Activated CD4-positive, alpha-beta T cell treated with anti-CD3 and anti-CD28 coated beads, Interleukin-2, amount 50 U/mL, for 16 hours (primary cell): Measurements from ENCODE around the gene BEGAIN.

ENCODE experiments used
- DNase-seq: peaks from one replicate; pipeline ENCODE4 v3.0.0-alpha.2; 2020

BEGAIN gene

DNA sequence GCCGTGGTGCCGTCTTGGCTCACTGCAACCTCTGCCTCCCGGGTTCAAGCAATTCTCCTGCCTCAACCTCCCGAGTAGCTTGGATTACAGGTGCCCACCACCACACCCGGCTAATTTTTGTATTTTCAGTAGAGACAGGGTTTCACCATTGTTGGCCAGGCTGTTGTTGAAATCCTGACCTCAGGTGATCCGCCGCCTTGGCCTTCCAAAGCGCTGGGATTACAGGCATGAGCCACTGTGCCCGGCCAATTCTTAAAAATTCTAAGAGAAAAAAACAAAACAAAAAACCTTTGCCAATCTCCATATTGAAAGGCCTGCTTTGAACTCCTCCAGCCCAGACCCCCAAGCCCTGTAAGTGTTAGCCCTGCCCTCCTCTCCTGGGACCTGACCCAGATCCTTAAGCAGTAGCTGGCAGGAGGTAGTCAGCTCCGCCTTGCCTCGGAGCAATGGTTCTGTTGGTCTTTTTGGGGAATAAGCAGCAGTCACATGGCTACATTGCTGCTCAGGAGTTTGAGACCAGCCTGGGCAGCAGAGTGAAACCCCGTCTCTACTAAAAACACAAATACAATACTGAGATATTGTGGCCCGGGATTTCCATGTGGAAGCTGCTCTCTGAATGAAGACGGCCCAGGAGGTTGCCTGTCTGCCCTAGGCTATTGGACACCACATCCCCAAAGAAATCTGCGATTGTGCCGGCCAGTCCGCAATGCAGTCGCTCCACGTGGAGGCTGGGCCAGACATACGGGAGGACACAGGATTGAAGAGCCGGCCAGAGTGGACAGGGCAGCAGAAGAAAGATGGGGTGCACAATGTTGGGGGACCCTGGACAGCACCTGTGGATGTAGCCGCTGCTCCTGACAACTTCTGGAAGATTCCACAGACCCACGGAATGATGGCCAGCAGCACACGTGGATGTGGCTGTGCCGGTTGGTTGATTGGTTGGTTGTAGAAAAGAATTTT is 28.8 kb upstream of the BEGAIN start:
- DNase-seq = no peak

DNA sequence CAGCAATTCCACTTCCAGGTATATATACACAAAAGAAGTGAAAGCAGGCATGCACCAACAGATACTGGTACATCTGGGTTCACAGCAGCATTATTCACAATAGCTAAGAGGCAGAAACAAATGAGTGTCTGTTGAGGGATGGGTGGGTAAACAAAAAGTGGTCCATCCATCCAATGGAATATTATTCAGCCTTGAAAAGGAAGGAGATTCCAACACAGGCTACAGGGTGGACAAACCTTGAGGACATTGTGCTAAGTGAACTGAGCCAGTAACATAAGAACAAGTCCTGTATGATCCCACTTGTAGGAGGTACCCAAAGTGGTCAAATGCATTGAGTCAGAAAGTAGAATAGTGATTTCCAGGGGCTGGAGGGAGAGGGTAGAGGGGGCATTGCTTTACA is 27.6 kb upstream of the BEGAIN start:
- DNase-seq = no peak

DNA sequence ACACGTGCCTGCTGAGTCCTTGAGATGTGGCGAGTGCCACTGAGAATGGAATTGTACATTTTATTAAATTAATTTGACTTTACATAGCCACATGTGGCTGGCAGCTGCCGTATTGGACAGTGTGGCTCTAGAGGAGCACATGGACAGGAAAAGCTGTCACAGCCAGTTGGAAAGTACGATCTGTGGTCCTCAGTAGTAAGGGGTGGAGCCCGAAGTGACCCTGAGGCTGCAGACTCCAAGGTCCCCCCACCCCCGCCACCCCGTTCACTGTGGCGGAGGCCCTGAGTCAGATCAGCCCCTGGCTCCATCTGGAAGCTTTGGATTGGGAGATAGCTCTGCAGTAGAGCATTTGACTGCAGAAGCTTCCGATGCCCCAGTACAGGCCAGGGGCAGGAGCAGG is 25.8 kb upstream of the BEGAIN start:
- no peak for DNase-seq

DNA sequence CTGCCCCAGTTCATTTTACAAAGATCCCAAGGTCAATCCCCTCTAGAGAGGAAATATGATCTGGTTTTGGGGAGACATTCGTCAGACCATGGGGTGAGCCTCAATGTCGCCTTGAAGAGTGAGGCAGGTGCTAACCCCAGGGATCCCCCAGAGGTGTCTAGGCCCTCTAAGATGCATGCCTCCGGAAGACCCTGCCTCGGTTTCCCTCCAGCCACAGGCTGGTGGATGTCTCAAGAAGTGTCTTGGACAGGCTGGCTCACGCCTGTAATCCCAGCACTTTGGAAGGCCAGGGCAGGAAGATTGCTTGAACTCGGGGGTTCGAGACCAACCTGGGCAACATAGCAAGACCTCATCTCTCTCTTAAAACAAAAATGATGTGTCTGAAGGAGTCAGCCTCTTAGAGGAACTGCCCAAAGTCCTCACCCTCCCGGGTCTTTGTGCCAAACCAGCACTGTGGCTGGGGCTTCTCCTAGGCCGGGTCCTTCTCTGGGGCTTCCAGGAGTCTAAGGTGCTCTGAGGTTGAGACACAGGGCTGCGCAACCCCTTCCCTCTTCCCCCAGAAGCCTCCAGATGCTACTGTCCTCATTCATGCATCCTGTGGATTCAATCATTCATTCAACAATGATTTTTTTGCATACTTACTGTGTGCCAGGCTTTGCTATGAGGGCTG is 24.7 kb upstream of the BEGAIN start:
- DNase-seq = no peak

DNA sequence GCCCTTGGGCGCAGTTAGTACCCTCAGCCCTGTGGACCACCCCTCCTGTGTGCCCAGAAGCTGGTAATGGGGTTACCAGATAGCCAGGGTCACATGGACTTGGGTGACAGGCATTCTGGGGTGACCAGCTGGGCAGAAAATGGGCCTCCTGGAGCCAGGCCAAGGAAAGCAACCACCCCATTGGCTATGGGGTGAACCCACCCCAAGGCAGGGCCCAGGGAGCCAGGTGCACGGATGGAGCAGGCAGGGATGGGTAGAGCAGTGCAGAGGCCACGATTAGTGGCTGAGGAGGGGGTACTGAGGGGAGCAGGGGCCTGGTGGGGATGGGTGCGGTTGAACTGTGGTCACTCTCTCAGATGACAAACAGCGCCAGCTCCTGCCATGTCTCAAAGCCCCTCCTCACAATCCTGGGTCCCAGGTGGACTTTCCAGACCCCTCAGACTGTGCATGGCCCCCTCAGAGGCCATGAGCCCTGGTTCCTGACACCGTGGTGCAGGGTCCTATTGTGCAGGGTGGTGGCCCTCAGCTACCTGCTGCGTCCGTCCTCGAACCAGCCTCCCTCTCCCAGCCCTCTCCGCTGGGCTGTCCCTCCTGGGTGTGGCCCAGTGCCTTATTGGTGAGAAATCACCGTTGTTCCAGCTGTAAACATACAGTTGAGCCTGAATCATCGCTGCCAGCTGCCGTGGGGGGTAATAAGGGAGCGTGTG is 23.4 kb upstream of the BEGAIN start:
- no peak for DNase-seq

DNA sequence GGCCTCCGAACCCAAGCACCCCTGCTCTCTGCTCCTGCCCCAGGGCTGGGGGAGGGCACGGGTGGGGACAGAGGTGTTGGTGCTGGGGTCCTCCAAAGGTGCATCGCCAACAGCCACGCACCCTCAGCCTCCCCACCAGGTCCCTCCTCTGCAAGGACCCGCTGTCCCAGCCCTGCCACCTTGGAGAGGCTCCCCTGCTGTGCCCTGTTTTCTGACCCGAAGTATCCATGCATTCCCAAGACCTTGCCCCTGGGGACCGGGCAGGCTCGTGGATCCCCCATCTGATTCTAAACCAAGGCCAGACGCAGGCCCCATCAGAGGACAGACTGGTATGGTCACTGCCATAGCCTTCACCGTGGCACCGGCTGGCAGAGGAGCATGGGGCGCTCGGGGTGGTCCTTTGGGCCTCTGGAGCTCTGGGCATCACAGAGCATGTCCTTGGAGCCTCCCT is 22.7 kb upstream of the BEGAIN start:
- DNase-seq = no peak

DNA sequence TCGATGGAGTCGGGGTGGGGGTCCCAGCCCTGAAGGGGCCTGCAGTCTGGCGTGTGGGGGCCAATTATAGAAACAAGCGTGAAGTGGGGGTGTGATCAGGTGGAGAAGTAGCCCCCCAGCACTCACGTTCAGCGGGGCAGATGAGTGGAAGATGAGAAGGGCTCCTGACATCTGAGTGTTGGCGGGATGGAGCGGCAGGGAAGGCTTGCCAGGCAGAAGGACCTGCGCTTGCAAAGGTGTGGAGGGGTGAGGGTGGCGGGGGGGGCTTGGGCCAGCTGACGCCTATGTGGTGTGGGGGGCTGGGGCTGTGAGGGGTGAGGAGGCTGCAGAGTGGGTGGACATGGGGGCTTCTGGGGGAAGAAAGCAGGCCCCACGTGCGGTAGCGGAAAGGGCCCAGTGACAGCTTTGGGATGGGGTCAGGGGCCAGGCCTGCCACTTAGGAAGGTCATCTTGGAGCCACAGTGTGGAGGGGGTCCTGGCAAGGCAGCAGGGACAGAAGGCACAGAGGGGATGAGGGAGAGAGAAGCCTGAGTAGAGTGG is 22.2 kb upstream of the BEGAIN start:
- DNase-seq = no peak

DNA sequence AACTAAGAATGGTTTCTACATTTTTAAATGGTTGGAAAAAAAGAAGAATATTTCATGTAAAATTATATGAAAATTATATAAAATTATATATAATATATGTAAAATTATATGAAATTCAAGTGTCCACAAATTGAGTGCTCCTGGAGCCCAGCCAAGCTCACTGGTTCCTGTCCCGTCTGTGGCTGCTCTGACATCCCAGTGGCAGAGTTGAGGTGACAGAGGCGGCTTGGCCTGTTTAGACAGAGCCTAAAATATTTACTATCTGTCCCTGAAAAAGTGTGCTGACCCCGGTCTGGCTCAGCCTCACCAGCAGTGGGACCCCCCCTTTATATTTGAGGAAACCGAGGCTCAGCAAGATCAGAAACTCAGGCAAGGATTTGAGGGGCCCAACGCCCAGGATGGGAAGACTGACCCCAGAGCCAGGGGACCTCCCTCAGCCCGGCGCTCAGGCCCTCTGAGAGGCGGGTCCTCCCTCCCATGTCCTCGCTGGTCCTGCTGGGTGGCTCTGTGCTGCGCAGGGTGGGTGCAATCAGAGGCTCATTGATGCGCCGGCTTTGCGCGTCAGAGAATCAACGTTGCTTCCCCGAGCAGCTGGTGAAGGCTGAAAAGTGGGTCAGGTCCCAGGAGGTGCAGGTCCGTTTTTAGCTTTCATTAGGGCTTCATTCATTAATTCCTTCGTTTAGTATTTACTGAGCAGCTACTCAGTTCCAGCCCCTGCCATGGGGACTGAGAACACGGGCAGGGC is 21.5 kb upstream of the BEGAIN start:
- DNase-seq = no peak

DNA sequence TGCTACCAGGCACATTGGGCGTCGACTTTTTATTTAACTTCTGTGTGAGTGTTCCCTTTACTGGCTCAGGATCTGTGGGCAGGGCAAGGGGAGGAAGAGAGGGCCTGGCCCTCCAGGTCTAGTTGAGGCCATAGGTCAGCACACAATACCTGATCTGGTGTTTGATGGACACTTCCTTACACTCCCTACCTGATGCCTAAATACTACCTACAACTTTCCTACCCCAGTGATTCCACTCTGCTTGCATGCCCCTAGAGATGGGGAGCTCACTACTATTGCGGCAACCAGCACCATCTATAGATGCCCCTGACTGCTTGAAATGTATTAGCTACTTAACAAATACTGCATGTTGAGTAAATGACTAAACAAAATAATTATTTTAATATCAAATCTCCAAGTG is 20.8 kb upstream of the BEGAIN start:
- DNase-seq = no peak

DNA sequence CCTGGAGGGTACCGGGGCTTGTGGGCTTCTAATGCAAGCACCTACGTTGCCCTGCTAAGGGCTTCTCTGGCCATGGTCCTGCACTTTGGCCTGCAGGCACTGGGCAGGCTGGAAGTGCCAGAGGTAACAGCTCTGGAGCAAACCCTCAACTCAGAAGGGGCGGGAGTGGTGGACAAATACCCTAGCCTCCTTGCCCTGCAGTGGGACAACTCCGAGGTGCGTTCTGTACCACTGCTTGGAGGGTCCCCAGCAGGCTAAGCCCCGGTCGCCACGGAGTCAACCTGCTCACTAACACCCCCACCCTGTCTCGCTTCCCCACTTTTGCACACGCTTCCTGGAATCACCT is 20.4 kb upstream of the BEGAIN start:
- no peak for DNase-seq

DNA sequence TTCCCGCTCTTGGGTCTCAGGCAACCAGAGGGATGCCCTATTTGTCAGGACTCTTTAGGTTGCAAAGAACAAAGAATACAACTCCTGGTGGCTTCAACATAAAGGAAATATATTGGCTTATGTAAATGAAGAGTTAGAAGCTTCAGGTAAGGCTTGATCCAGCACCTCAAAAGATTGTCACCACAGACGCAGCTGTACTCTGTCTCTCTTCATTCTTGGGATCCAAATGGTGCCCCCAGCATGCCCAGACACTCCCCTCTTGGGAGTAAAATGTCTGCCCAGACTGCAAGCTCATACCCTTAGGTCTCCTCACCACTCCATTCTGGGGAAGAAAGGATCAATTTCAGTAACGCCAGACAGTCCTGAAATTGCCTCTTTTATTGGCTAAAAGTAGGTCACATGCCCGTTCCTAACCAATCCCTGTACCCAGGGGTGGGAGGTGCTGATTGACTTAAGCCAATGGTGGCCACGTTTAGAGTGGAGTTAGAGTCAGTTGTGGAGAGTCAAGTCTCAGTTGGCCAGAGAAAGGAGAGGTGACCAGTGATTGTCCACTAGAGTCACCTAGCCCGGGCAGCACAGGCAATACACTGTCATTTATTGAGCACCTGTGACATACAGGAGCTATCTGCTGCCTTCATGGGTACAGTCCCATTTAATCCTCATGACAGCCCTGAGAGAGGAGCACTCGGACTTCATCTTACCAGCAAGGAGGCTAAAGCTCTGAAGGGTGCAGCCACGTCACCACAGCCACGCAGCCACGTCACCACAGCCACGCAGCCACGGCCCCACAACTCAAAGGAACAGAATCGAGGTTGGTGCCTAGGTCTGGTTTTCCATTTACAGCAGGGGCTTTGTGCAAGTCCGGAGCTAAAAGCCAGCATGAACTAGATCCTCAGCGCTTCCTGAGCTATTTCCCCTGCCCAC is 19.7 kb upstream of the BEGAIN start:
- no peak for DNase-seq

DNA sequence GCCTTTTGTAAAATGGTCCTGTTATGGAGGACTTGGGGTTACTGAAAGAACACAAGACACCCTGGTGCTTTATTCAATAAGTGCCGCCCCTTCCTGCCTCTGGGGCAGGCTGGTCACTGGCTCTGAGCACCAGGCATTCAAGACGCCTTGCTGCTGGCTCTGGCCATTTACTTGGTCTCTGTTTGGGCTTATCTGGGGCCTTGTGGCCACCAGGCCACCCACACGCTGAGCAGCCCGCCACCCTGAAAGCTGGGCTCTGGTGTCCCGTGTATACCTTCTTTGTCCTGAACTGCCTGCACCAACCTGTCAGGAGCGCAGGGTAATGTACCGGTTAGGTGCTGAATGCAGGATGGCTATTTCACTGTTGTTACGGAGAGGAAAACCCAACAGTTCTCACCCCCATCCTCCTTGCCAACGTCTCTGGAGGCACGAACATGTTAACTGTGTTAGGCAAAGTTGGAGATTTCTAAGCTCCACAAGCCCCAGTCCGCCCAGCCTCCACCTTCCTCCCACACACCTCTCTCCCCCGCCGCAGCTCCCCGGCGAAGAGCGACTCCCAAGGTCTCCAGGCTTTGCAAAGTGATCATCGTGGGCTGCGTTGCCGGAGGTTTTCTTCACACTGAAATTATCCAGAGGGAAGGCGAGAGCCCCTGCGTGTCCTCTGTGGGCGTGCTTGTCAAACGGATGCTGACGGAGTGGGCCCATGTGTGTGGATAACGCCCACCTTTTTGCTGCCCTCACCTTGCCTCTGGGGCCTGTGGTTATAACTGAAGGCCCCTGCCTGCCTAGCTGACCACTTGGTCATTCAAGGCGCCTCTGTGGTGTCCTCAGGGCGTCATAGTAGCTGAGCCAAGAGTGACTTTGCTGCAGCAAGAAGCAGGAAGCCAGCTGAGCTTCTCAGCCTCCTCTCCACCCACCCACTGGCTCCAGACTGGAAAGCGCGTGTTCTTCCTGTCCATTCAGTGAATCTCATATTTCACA is 18.8 kb upstream of the BEGAIN start:
- no peak for DNase-seq

DNA sequence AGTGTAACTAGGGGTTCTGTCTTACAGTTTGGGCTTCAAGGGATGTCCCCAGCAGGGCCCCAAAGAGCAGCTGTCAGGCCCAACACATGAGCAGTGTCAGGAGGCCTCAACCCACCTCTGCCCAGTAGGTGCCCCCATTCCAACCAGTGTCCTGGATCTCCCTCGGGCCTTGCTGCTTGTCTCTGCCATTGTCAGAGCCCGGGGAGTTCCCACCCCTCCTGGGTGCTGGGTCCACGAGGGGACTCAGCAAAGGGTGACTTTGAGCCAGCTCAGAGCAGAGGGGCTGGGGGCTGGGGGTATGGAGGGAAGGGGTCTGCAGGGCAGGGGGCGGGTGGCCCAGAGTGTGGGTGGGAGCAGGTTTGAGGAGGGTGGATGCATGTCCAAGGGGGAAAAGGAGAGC is 18.0 kb upstream of the BEGAIN start:
- DNase-seq = no peak

DNA sequence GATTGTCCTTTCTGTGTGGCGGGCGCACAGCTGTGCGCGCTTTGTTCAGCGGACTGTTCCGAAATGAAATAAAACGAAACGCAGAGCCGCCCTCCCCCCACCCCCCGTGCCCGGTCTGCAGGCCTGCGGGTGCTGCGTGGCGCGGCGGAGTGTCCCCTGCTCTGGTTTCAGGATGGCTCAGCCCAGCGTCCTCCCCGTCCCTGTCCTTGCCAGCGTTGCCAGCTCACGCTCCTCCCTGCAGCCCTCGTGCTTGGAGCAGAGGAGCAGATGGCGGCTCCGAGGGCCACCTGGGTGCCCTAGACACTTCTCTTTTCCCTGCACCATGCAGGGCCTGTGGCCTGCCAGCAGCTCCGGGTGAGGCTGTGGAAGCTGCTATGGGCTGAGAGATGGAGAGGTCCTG is 17.5 kb upstream of the BEGAIN start:
- DNase-seq = no peak

DNA sequence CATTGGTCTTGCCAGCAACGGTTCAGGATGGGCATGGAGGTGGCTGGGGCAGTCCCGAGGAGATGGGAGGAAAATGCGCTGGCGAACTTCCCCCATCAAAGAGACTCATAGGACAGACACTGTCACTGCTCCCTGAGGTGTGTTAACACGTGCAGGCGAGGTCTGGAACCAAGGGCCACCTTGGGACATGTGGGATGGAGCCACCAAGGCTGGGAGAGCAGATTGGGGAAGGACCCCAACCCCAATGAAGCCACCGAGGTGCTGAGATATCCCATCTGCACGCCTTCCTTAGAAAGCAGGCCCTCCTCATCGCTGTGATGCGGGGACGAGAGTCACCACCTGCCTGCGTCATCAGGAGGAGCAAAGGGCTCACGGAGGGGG is 16.9 kb upstream of the BEGAIN start:
- DNase-seq = no peak

DNA sequence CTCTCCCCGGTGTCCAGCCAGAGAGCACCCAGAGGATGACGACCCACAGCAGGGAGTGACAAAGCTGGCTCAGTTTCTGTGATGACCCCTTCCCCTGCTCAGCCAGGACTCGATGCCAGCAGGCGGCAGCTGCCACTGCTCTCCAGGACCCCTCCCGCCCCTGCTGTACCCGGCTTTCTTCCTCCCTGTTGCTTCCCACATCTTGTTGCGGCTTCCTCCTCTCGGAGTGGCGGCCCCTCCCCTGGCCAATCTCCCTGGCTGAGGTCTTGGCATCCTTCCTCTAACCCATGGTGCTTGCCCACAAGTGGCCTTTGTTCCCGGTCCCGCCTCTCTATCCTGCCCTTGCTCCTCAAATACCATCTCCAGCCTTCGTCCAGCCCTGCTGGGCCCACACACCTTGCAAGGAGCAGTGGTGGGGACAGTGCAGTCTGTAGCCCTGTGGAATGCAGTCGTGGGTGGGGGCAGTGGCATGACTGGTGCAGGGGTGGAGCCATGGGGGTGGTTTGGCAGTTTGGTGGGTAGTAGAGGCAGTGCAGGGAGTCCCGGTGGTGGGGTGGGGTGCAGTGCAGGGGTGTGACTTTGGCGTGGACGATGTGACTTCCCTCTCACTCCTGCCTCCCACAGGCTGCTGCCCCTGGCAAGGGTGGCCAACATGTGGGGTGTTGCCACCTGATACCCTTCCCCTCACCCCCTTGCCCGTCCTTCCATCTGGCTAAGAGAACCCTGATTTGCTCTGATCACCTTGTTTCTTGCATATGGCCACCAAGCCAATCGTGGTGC is 16.3 kb upstream of the BEGAIN start:
- DNase-seq = no peak

DNA sequence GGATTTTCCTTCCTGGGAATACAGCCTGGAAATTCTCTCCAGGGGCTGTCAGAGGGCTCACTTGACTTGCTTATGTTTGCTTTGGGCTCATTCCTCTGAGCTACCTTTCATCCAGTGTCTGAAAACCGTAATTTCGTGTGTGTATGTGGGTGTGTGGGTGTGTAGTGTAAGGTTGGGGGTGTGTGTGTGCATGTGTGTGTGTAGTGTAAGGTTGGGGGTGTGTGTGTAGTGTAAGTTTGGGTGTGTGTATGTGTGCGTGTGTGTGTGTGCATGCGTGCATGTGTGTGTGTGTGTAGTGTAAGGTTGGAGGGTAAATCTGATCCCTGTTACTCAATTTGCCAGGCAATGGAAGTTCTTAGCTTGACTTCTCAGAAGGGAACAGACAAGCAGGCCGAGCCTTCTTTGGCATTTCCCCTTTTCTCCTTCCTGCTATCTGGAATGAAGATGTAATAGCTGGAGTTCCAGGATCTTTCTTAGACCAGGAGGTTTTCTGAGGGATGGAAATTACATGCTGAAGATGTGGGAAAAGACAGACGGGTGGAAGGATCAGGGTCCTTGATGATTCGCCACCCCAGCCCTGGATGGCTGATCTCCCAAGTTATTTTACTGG is 15.5 kb upstream of the BEGAIN start:
- no peak for DNase-seq

DNA sequence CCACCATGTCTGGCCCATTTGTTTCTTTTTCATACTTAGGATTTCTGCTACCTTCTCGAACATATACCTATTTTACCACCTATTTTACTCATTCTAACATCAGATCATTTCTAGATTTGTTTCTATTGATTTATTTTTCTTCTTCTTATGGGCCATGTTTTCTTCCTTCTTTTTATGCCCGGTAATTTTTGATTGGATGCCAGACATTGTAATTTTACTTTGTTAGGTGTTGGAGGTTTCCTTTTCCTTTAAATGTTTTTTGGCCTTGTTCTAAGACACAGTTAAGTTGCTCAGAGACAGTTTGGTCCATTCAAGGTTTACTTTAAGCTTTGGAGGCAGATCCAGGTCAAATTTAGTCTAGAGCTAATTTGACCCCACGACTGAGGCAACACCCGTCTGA is 14.7 kb upstream of the BEGAIN start:
- no peak for DNase-seq

DNA sequence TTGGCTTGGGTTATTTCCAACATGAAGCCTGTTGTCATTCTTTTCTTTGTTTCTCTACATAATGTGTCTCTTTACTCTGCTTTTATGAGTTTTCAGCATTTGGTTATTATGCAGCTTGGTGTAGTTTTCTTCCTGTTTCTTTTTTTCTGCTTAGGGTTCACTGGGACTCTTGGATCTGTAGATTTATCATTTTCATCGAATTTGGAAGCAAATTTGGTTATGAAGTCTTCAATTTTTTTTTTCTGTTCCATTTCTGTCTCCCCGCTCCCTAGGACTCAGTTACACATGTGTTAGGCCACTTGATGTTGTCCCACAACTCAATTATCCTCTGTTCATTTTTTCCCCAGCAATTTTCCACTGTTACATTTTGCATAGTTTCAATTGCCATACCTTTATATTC is 13.8 kb upstream of the BEGAIN start:
- no peak for DNase-seq
